GM19455 (cell line): ENCODE measurements around the gene STAMBPL1.
A peak's percentile ranks its signal among the peaks of the same experiment; 100 is the strongest.
"Not testable (repeated sequence)": the region's sequence is repeated elsewhere in the genome, so short reads cannot be mapped to it uniquely, and the experiment has no call there.

ENCODE experiments used
- ATAC-seq: cut with Tn5 transposase; IDR thresholded peaks from one replicate; pipeline ENCODE4 v1.9.1; 2021; ENCODE audit not compliant: unreplicated experiment

STAMBPL1 gene

DNA sequence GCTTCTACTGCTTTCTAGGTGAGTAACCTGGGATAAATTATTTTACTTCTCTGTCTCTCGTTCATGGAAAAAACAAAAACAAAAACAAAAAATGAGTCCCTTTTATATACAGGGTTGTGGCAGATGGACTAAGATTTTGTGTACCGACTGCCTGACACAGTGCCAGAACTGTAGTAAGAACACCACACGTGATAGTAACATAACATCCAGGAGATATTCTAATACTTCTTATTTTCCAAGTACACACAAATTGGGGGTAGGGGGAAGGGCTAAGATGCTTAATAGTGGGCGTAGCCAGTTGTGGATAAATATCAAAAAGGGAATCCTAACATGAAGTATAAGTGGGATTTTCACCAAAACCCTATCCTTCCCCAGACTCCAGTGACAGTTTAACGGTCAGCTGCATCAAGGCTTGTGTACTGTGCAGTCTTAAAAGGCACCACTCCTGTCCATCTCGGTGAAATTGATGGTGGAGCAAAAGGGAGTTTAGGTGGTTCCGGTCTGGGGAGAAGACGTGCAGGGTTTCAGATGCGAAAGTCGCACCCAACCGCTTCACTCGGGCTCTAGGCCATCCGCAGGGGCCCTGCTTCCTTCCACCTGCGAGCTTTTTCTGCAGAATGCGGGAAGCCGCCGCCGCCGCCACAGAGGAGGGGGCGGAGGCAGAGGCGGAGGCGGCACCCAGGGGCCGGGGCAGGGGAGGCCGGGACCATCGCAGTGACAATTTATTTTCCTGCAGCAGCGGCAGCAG lies at the start of gene STAMBPL1:
TSS of gene STAMBPL1 (plus strand) at position 712 of the 748 bp plus-strand sequence. CDS start 21,464 bp downstream, outside the sequence.
- peak; percentile 55 for ATAC-seq

DNA sequence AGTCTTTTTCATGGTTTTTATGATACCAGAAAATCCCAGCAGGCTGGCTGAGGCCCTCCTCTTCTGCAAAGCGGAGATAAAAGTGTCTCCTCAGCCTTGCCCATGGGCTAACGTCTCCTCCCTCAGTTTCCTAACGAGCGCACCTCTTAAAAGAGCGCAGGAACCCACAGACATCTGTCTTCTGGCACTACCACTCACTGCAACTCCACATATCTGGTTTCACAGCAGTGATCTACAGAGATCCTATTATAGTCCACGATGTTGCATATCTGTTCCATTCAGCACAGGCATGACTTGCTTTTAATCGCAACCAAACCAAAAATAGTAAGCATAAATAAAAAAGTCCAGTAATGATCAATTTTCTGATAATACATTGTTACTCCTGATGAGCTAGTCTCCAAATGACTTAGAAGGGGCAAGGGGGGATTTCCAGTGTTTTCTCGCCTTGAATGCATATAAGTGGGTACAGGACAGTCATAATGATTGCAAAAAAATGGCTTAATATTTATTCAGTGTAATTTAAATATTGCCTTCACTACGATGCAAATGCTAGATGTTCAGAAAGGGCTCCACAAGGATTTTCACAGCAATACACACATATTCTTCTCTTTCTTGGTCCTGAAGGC lies 49.3 kb upstream of the STAMBPL1 start:
- no peak for ATAC-seq

DNA sequence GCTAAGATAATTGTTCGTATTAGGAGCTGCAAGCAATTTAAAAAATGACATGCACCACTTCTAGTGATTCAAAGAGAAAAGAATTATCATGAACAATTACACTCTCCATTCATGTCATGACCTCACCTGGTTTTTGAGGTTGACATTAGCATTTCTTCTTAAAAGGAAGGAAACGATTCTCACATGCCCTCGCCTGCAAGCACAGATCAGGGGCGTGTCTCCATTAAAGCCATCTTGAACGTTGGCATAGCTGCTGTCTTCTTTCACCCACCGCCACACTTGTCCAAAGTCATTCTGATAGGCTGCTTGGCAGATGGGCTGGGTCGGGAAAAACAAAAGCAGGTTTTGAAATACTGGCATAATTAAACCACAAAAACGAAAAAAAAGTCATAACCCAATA lies 48.3 kb upstream of the STAMBPL1 start:
- no peak for ATAC-seq

DNA sequence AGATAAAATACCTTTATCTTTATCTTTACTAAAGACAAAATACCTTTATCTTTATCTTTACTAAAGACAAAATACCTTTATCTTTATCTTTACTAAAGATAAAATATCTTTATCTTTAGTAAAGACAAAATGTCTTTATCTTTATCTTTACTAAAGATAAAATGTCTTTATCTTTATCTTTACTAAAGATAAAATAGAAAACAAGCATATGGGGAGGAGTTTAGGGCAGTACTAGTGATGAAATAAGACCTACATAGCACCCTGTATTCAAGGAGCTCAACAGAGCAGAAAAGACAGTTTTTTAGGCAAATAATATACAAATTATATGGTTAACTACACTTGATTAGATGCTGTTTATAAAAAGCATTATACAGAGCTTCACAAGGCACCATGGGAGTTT lies 47.7 kb upstream of the STAMBPL1 start:
- ATAC-seq: no peak

DNA sequence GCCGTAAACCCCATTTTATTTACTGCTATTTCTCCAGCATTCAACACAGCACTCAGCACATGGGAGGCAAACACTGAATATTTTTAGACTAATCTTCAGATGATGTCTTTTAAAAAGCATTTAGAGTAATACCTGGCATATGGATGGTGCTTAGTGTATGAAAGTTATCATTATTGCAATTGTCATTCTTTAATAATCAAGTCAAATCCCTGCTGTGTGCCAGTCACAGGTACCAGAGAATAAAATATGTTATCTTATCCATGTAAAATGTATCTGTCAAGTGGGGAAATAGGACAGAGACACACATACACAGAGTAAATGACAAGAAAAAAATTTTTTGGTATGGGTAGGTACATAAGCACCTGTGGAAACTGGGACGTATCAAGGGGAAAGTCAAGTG lies 46.9 kb upstream of the STAMBPL1 start:
- no peak for ATAC-seq

DNA sequence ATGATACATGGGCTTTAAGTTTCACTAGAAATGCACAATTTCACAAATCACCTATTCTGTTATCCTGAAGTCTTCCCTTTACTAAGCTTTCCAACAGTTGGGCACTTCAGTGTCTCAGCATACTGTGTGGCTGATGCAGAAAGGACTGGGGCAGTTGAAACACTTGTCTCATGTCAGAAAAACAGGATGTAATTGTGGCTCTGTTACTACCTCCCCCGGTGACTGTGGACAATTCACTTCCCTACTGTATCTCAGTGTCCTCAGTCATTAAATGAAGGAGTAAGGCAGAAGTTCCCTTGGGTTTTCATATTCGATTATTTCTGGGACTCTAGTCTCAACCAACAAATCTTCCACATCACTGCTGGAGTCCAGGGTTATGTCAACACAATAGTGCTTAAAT lies 46.3 kb upstream of the STAMBPL1 start:
- no peak for ATAC-seq

DNA sequence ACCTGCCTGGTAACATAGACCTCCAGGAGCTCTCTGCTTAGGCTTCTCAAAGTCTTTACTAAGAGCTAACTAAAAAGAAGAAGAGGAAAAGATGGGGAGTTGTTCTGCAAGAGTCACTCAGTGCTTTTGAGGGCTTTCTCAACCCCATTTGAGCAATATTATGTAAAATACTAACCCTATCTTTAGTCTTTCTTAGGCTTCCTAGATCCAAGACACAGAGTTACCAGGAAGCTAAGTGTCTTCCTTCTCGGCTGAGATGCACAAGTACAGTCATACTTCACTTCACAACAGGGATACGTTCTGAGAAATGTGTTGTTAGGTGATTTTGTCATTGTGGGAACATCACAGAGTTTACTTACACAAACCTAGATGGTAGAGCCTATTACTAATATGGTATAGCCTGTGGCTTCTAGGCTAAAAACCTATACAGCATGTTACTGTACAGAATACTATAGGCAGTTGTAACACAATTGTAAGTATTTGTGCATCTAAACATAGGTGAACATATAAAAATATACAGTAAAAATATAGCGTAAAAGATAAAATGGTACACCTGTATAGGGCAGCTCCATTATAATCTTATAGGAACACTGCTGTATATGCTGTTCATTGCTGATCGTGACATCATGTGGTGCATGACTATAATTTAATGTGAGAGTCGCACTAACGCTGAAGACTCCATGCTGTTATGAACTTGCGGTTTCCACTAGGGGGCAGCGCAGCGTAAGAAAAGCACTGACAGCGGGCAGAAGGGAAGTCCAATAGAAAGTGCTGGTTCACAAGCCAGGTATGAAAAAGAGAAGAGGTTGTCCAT lies 44.7 kb upstream of the STAMBPL1 start:
- ATAC-seq: peak; percentile 75

DNA sequence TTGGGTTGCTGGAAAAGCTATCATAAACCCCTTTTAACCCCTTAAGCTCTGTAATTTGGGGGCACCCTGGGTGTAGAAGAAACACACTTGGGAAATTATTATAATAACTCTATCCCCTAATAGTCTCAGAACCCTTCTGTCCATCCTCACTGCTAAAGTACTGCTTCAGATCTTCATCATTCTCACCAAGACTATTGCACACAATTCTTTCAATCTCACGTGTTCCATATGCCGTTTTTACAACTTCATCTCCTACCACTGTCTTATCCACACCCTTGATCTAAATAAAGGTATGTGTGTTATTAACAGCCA lies 44.2 kb upstream of the STAMBPL1 start:
- ATAC-seq: no peak

DNA sequence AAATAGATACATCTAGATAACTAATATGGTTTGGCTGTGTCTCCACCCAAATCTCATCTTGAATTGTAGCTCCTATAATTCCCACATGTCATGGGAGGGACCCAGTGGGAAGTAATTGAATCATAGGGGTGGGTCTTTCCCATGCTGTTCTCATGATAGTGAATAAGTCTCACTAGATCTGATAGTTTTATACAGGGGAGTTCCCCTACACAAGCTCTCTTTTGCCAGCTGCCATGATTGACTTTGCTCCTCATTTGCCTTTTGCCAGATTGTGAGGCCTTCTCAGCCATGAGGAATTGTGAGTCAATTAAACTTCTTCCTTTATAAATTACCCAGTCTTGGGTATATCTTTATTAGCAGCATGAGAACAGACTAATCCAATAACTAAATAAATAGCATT lies 42.4 kb upstream of the STAMBPL1 start:
- ATAC-seq: not testable (repeated sequence)

DNA sequence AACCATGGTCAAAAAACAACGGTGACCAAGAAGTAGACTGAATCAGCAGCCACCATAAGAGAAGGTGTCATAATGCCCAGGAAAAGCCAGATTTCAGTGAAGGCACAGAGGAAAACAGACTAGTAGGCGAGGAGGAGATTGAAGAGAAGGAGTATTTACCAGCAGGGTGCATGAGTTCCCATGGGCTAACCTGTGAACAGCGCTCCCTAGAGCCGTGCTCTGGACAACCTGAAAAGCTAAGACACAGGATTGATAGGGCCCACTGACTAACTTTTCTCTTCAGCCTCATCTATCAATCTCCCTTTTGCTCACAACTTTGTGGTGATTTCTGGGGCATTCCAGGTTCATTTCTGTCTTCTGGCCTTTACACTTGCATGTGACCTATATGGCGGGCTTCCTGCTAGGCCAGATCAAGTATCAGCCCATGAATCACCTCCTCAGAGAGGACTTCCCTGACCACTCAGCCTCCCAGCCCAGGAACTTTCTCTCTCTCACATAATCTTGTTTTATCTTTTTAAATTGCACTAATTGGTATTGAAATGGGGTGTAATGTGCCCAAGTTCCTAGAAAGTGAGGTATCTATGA lies 41.2 kb upstream of the STAMBPL1 start:
- ATAC-seq: no peak

DNA sequence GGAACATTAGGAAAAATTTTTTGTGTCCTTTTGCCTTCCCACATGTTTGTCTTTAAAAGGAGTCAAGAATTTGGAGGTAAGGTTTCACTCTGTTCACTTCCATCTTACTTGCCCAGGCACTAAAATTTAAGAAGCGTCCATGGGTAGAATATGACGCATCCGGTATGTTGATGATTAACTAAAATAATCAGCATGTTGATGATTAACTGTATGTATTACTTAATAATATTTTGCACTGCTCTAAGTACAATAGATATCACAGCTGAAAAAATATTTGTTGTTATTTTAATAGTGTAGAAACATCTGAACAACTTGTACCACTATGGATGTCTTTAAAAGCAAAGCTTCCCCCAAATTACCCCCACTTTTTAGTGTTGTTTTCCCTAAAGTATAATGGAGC lies 39.9 kb upstream of the STAMBPL1 start:
- ATAC-seq: no peak

DNA sequence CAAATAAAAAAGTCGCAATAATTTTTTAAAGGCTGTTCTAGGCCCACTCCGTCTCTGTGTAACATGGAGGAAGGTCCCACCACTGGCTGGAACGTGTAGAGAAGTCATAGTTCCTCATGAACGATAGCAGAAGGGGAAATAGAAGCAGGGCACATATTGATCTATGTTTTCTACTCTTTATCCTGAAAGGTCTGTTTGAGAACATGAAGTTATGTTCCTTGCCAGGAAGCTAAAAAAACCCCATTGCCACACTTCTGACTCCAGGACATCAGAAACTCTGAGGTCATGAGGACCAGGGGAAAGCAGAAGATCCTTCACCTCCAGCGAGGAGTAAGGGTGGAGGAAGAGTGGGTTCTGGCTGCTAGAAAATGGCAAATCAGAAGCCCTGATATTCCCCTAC lies 39.2 kb upstream of the STAMBPL1 start:
- ATAC-seq: no peak

DNA sequence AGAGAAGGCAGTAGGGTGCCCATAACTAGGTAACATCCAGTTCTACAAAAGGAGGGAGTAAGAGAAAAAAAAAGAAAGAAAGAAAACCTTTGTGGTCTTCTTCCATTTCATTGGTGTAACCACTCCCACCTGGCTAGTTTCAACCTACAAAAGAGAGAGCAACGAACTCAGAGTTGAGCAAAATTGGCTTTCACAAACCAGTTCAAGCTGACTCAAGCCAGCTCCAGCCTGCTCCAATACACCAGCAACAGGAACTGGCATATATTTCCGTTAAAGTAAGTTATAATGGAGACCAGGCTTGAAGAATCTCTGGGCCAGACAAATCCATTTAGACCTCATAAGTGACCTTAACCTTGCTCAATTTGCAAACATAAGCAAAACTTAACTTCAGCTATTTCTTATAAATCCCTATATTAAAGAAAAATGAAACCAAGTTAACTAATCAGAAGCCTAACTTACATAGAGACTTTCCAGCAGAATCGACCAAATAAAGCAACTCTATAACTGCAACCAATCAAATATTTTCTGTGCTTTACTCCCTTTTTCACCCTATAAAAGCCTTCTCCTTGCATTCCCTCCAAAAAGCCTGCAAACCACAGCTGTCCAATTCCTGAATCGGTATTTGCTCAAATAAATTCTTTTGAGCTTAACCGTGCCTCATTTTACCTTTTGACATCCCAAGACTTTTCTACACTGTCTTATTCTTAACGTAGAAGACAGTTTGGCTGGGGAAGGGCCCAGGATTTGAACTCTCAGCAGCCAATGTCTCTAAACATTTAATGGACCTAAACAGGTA lies 38.5 kb upstream of the STAMBPL1 start:
- no peak for ATAC-seq

DNA sequence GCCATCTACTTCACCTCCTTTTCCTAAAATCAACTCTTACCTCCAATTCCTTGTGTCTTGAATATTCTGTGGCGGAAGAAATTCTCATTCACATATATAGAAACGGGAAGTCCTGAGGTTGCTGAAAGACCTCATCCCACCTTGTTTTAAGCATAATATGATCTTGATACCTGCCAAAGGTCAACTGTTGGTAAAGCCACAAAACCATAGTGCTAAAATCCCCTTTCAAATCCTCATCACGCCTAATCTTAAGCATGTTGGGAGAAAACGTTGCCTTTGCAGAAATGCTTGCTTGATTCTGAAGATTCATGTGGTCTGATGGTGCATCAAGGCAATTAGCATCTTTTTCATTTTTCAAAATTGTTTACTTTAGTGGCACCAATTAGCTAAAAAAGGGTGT lies 36.9 kb upstream of the STAMBPL1 start:
- no peak for ATAC-seq

DNA sequence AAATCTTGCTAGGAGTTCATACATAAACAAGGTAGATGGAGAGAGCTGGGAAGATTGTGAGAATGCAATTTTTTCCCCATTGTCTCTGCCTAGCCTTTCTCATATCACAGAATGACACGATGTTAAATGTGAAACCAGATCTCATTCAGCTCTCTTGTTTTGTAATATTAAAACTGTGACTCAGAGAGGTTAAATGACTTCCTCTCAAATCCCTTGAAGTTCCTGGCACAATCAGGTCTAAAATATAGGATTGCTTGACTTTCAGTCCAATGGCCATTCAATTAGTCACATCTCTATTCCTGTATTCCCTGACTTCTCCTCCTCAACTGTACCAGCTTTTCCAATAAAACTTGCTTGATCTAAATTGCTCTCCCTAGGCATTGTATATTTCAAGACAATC lies 31.5 kb upstream of the STAMBPL1 start:
- no peak for ATAC-seq

DNA sequence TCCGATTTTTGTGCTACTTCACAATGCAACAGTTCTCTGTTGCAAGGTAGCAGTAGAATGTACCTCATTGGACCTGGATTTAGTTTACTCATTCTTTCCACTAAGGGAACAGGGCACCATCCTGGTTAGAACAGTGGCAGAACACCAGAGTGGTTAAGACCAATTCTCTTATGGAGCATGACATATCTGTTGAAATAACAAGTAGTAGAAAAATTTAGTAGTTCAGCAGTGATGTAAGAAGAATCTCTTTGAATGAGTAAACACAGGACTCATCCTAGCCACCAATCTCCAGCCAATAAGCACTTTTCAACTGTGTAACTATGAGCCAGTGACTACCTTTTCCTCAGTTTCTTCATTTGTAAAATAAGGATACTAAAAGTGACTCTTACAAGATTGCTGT lies 30.8 kb upstream of the STAMBPL1 start:
- no peak for ATAC-seq

DNA sequence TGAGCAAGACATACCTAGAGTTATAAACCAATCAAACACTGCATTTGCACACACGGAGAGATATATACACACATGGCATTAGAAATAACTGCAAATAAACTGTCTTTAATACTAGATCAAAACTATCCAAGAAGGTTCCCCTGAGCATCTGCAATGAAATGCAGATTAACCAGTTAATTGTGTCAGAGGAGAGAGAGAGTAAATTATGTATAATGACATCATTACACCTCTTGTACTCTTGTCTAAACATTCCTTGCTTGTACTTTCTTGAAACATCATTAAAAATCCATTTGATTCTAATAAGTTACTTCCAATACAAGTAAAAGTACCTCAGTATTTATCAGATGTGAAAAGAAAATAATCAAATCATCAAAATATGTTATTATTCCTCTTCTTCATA lies 29.3 kb upstream of the STAMBPL1 start:
- ATAC-seq: no peak

DNA sequence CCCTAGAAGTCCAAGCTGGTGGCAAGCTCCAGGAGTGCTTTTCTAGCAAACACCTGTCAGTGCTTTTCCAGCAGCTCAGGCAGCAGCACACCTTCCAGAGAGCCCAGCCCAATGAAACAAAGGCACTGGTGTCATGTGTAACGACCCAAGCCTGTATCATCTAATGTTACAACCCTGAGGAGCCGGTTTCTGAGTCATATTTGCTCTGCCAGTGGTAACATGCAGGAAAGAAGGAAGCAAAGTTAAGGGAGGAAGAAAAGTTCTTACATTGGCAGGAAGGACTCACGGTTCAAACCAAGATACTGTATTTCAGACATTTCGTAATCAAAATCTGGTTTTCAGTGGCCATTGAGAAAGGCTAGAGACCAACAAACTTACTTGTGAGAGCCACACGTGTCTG lies 28.3 kb upstream of the STAMBPL1 start, which contains the start of gene ANKRD22:
TSS of gene ANKRD22 (minus strand) at position 139 of the 400 bp plus-strand sequence. CDS start 237 bp downstream, outside the sequence.
- no peak for ATAC-seq

DNA sequence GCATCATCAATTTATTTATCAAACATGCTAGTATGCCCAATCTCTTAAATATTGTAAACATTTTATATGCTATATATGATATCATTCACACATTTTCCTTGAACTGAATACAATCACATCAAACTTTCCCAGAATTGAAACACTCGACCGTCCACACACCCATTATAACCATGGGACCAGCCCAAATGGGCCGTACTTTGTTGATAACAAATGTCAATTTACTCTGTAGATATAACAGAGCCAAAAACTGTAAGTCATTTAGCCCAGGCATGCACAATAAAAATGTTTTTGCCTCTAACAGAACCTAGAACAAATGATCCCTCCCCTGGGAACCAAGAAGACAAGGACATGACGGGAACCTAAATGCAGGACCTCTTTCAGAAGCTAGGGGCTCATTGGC lies 27.7 kb upstream of the STAMBPL1 start:
- no peak for ATAC-seq

DNA sequence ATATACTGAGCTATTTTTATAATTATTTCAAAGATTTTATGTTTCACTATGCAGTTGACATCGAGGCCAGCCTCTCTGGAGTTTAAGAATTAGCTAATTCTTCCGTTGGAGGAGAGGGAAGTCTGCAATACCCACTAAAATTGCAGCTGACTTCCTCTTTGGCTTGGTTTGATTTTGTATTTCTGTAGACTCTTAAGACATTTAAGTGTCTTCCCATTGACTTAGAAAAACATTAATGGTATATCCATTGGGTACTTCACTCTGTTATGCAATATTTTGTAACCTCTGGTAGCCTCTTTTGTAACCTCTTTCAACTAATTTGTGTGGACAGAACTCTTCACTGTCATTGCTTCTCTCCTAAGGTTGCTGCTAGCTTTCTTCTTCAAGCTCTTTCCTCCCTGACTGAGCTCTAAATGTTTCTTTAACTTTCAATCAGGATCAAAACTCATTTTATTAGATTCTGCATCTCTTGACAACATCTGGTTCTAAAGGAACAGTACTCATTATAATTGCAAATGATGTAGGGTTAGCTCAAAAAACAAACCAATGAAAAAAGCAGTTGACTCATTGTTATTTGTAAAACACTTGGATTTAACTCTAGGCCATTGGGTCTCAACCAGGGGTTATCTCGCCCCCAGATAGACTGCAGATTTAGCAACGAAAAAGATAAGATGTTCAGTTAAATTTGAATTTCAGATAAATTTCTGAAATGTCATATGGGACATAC lies 26.7 kb upstream of the STAMBPL1 start:
- no peak for ATAC-seq
